Endometrial microvascular endothelial cells (primary cell): ENCODE data around the gene LMCD1. TPM values are rescaled to one million over a fixed set of nuclear protein-coding genes. Genes with fewer than 3 reads are reported as not detected.
"Not testable (repeated sequence)": the region's sequence is repeated elsewhere in the genome, so short reads cannot be mapped to it uniquely, and the experiment has no call there.

Experiments used
- in situ Hi-C: cut with HindIII; loops from 2 replicates; pipeline ENCODE4 v1.10.0; 2017; ENCODE audit warnings: low sequenced_read_pairs, low pct_unique_long_range_greater_than_20kb; ENCODE audit errors: inconsistent ontology term
- total RNA-seq: library from RNA; depleted of rRNA; stranded (reverse); fragments of >200 nt; gene quantifications from one replicate; pipeline ENCODE4 v1.2.3, GENCODE V29; 2015; ENCODE audit errors: inconsistent ontology term

The LMCD1 gene
- total RNA-seq, 1 donor from 2014 or later, result 39.1 TPM

DNA sequence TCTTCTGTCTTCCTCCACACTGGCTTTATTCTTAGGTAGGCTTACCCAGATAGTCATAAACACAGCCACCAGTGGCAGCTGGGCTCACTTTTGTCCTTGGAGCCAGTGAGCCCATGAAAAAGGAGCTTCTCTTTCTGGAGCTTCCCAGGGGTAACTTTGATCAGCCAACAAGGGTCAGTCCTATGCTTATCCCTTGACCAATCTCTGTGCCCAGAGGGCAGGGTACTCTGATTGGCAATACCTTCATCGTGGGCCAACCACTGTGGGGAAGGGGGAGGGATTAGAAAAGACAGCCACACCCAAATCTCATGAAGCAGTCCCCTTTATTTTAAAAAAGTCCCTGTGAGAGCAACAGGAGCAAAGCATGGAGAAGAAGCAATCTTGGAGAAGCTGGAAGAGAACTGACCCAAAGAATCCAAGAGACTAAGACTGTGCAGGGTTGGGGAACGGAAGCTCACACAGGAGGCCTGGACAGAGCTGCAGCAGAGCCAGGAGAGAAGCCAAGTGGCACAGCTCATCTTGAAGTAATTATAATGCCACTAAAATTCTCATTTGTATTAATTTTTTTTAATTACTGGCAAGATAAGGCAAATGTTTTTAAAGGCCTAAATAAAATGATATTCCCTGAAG, 72.5 kb downstream of the LMCD1 start:
- in situ Hi-C loops, result no loop called here

GRCh38 chr3:8574670-8575322, 73.2 kb downstream of the LMCD1 start:
- in situ Hi-C loops, result no loop called here

DNA sequence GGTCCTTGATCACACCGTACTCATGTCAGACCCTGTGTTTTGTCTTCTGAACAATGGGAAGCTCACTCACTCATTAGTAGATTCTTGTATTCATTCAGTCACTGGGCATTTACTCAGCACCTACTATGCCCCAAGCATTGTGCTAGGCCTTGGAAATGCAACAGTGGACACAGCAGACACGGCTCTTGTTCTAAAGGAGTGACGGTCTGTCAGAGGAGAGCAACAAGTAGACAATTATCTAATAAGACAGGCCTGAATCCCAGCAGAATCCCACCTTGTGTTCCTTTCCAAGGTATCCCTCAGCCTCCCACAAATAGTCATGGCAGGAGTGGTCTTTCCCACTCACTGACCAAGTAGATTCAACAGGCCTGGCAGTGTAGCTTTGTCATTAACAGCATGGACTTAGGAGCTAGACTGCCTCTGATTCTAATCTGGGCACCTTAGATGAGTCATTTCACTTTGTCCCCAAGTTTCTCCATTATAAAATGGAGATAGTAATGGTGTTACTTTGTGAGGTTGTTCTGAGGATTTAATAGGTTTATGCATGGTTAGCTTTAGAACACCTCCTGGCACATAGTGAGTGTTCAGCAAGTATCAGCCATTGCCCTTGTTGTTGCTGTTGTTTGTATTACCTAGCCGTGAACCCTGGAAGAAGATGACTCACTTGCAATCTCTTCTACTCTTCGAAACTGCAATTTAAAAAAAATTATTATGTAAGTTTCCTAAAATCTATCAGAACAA, 73.9 kb downstream of the LMCD1 start:
- in situ Hi-C loops, result no loop called here

DNA sequence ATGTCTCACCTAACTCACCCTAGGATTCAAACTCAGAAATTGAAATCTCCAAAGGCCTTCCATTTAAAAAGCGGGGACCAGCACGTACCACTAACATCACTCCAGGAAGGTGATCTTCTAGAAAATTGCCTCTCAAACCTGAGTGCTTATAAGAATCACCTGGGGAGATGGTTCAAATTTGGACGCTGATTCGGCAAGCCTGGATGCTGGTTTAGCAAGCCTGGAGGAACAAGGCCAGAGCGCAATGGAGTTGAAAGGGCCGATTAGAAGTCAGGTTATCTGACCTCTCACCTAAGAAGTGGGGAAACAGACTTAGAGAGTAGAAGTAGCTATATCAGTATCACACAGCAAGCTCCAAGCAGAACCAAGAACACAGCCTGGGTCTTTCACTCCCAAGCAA, 74.8 kb downstream of the LMCD1 start:
- in situ Hi-C loops, result no loop called here

DNA sequence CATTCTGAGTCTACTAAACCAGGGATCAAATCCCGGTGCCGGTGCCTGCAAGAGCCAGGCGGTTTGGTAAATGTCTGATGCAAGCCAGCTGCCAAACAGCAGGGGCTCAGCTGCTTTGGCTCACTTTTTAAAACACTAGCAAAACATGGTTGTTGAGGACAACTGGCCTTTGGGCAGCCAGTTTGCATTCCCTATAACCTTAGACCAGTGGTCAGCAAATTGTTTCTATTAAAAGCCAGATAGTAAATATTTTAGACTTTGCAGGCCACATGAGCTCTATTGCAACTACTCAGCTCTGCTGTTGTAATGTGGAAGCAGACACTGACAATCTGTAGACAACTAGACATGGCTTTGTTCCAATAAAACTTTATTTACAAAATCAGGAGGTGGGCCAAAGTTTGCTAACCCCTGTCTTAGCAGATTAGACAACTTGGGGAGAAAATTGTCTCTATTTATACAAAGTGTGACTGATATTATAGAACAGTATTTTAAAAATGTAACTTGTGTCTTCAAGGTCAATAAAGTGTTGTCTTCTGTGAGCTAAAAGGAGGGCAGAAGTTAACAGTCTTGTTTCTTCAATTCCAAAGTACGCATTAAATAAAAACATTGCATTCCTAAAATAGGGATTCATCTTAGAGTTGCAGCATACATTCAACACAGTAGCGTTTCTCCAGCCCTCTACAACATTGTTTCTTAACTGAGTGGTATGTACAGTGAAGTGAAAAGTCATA, 75.4 kb downstream of the LMCD1 start:
- in situ Hi-C loops, result no loop called here

DNA sequence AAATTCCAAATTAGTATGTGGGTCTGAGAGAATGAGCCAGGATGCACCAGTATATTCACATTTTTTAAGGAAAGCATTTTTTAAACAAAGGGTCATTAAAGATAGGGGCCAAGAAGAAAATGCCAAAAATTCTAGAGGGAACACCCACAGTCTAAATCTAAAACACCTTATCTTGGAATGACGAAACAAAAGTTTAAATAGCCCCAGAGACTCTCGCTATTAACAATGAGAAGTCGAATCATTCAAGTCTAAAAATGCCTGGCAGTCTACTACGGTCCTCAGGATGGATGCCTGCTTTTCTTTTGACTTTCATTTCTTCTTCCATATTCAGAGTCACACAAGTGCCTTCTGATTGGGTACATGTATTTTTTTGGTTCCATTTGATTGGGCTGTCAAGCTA, 76.7 kb downstream of the LMCD1 start:
- in situ Hi-C loops, result no loop called here

GRCh38 chr3:8579096-8579495, 77.5 kb downstream of the LMCD1 start:
- in situ Hi-C loops, result no loop called here

DNA sequence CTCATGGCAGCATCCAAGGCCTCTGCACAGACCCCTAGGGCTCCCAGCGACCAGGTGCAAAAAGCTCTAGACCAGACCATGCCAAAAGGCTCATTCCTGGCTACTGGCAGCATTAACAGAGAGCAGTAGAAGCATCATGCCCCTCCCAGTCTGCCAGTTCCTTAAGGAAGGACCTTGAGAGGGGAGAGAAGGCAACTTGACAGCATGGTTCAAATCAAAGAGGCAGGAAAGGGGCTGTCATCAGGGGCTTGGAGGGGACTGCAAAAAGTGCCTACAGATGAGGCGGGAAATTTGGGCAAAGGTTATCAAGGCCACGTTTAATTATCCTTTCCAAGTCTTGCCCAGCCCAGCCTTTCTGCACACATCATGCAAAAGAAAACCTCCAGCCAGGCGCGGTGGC, 78.3 kb downstream of the LMCD1 start:
- in situ Hi-C loops, result no loop called here

- in situ Hi-C loops, result not testable (repeated sequence)
Measured at GRCh38 chr3:8580434-8580833, 78.8 kb downstream of the LMCD1 start.

GRCh38 chr3:8581373-8581772, 79.8 kb downstream of the LMCD1 start:
- in situ Hi-C loops, result no loop called here

GRCh38 chr3:8581806-8582445, 80.3 kb downstream of the LMCD1 start:
- in situ Hi-C loops, result no loop called here

DNA sequence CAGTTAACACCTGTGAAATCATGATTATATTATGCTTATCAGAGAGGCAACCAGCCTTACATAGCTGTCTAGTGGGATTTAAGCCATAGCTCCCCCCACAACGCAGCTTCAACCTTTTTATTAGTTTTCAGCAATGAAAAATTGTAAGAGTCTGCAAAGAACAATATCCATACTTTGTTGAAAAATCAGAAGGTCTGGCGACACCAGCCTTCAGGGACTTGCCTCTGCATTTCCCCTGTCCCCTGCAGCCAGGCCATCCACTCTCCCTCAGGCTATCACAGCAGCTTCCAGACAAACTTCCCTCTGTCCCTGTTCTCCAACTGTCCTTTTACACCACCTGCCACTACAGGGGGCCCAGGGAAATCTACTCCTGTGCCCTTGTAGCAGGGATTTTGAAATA, 83.0 kb downstream of the LMCD1 start:
- in situ Hi-C loops, result no loop called here

DNA sequence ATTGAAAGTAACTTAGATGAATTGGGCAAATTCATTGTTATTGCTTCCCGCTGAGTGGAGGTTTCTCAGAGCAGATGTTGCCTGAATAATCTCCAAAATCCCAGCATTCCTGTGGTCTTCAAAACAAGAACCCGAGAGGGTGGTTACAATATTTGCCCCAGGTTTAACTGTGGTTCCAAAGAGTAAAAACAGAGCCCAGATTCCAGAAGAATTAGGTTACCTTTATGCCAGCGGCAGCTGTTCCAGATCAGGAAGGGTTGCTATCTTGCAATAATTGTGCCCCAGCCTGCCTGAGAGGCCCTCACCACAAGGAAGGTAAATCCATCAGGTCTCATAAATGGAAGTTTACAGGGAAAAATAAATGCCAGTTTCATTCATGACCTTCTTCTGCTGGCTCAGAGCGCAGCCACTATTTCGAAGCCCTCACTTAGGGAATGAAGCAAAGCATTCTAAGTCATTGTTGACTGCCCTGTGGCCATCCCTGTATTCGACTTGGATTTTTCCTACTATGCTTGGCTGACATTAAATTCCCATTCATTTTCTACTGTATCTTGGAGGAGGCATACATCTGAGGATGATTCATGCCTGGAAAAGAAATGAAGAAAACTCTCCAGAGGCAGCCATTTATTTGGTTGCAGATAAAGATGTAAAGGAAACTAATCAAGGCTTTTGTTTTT, 88.4 kb downstream of the LMCD1 start:
- in situ Hi-C loops, result no loop called here

DNA sequence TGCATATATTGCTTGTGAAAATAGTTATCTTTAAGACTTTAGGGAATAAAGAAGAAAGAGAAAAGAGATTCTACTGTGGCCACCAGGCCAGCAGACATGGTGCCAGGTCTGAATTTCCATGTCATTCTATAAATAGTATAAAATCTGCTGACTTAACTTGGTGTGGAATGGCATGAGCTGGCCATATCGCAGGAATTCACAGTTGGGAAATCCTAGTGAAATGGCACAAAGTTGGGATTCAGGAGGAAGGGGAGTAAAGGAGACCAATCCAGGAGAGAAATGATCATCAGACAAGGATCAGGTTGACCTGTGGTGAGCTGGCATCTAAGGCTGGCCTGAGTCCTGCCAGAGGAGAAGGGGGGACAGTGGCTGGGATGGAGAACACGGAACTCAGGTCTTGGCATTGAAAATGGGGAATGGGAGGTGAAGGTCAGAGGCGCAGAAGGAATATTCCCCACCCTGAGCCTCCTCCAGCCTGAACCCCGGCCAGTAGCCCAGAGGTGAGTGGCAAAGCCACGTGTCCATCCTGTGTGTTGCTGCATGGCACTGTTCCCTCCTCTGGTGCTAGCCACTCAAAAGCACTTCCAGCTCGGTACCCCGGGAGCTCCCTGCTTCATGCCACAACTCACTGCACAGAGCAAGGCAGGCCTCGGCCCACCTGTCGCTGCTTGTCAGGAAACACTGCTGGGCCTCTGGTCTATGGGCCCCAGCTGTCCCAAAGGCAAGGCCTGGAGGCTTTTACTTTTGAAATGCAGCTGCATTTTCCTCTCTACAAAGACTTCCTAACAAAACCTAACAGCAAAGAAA, 91.6 kb downstream of the LMCD1 start:
- in situ Hi-C loops, result no loop called here

DNA sequence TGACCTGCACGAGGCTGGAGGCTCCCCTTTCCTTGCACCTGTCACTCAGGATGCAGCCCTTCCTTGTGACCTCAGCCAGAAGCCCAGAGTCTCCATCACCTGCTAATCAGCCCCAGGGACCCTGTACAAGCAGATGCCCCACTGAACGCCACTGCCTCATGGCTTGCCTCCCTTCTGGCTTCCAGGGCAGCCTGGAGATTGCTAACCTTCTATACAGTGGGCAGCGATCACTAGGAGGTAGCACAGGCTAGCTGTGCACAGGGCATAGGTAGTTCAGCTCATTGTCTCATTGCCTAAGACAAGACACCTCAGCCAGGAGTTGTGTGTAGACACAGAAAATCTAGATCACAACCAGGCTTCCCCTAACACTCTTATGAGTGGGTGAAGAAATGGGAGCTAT, 93.6 kb downstream of the LMCD1 start:
- in situ Hi-C loops, result no loop called here

DNA sequence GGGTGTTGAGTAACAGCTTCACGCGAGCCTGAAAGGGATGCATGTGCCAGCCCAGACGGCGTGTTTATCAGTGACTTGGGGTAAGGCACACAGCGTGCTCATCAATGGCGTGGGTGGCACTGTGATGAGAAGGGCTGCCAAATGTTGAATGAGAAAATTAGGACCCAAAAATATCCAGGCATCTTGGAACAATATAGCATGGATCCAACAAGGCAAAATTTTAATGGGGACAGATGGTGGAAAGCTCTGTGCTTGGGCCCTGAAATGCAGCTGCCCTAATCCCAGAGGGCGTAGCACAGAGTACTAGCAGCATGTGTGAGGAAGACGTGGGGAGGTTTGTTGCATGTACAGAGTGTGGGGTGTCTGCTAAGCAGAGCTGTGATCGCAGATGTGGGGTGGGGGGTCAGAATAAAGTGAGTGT, 94.1 kb downstream of the LMCD1 start:
- in situ Hi-C loops, result no loop called here

GRCh38 chr3:8596321-8597218, 94.9 kb downstream of the LMCD1 start:
- in situ Hi-C loops, result no loop called here
